Endodermal cell (in vitro differentiated cells): ENCODE measurements around the gene PHGDH. TPM values are rescaled to one million over a fixed set of nuclear protein-coding genes. Genes with fewer than 3 reads are reported as not detected.
"Not testable (repeated sequence)": the region's sequence is repeated elsewhere in the genome, so short reads cannot be mapped to it uniquely, and the experiment has no call there.

Source experiments
- DNase-seq: peaks from one replicate; pipeline ENCODE4 v3.0.0-alpha.2; 2017
- H3K27ac ChIP-seq: 2 replicates; pipeline ENCODE4 v1.5.1; 2013; ENCODE audit warnings: mild to moderate bottlenecking, low read depth, low read length, moderate library complexity
- H3K27me3 ChIP-seq: 2 replicates; pipeline ENCODE4 v1.6.1; 2013; ENCODE audit warnings: mild to moderate bottlenecking, low read length, moderate library complexity; ENCODE audit not compliant: insufficient read depth, control insufficient read depth, poor library complexity, severe bottlenecking
- H3K36me3 ChIP-seq: 2 replicates; pipeline ENCODE4 v1.7.0; 2013; ENCODE audit warnings: mild to moderate bottlenecking, low read length, moderate library complexity; ENCODE audit not compliant: control insufficient read depth, insufficient read depth
- H3K4me1 ChIP-seq: one replicate; pipeline ENCODE4 v1.7.0; 2013; ENCODE audit warnings: low read length; ENCODE audit not compliant: control insufficient read depth, insufficient read depth
- H3K4me3 ChIP-seq: 2 replicates; pipeline ENCODE4 v1.5.1; 2013; ENCODE audit warnings: mild to moderate bottlenecking, low read length, moderate library complexity
- H3K9ac ChIP-seq: 2 replicates; pipeline ENCODE4 v1.6.1; 2013; ENCODE audit warnings: mild to moderate bottlenecking, low read length, moderate library complexity; ENCODE audit not compliant: poor library complexity, severe bottlenecking; ENCODE audit errors: extremely low read depth
- H3K9me3 ChIP-seq: 2 replicates; pipeline ENCODE4 v1.6.1; 2013; ENCODE audit warnings: mild to moderate bottlenecking, low read length, moderate library complexity; ENCODE audit not compliant: control insufficient read depth
- H3K27ac Mint-ChIP-seq: 2 replicates; pipeline ENCODE4 v1.8.0; 2020; ENCODE audit warnings: mixed read lengths
- H3K27me3 Mint-ChIP-seq: 2 replicates; pipeline ENCODE4 v1.8.0; 2021; ENCODE audit warnings: mild to moderate bottlenecking, mixed read lengths; ENCODE audit not compliant: insufficient read depth
- H3K36me3 Mint-ChIP-seq: 2 replicates; pipeline ENCODE4 v1.8.0; 2020; ENCODE audit warnings: low read depth, mixed read lengths
- H3K4me1 Mint-ChIP-seq: 2 replicates; pipeline ENCODE4 v1.8.0; 2020; ENCODE audit warnings: mixed read lengths
- H3K4me3 Mint-ChIP-seq: 2 replicates; pipeline ENCODE4 v1.8.0; 2020; ENCODE audit warnings: mild to moderate bottlenecking, moderate library complexity, mixed read lengths
- H3K9me3 Mint-ChIP-seq: 2 replicates; pipeline ENCODE4 v1.8.0; 2020; ENCODE audit warnings: mild to moderate bottlenecking, mixed read lengths
- WGBS, 2 experiments: methylation state at CpG; one replicate each; pipeline versions ENCODE4 v1.1.5 to v1.1.7; 2013; ENCODE audit warnings: missing lambda C conversion rate in 2 of 2, mixed read lengths in 1 of 2; ENCODE audit not compliant: insufficient coverage in 1 of 2, insufficient read length in 1 of 2; 5-methylcytosine and 5-hydroxymethylcytosine counted together
- total RNA-seq, 2 donors: library from RNA; stranded (reverse); fragmentation: NEBNext Ultra II Directional in 1 of 2; extraction: Animal tissue kit (Norgen Biotek cat#: 25700) in 1 of 2; gene quantifications; 2 replicates in 1 of 2; 3 replicates in 1 of 2; pipeline ENCODE4 v1.2.1, GENCODE V29; 2021
- TF ChIP-seq, protein P1 (sequence below): fragments of 200-600 bp; sonication (generic); conservative IDR thresholded peaks from 2 replicates; pipeline ENCODE4 v1.5.0; 2021; ENCODE audit warnings: antibody characterized with exemption, mild to moderate bottlenecking

PHGDH gene
- total RNA-seq, 2 donors from 2014 or later, result 156 to 176 TPM

DNA sequence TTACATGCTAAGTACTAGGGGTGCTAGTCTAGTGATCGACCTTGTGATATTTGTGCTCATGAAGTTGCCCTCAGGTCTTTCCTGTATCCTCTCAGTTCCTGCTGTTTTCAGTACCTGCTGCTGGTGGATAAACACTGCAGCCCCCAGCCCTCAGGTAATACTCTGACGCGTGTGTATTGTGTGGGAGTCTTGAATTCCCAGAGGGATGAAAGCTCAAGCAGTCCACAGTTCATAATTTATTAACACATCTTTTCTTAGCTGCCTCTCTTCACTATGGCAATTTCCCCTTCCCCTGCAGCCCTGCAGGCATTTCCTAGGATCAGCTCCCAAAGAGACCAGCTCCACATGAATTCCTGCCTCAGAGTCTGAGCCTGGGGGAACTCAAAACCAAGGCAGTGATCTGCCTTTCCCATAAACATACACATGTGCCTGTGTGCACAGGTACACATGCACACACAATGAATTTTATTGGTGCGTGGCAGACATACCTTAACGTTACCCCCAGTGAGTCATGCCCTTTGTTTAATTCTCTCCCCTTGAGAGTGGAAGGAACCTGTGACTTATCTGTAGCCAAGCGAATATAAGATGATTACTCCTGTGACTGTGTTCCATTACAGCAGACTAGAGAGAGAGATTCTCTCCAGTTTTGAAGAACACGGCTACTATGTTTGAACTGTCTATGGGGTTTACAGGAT is 71.0 kb downstream of the PHGDH start:
- Histone ChIP-seq H3K4me1 (peaks cover 16% of the 10 kb centered on the region), H3K27me3 (no peaks in the 10 kb centered on the region), H3K4me3 (no peak overlapping the region), H3K27ac (no peak overlapping the region), H3K9me3 (no peaks in the 10 kb centered on the region), H3K36me3 (no peaks in the 10 kb centered on the region), H3K9ac (no peak overlapping the region)
- Mint-ChIP-seq H3K9me3 (peaks cover 3% of the 10 kb centered on the region), H3K27ac (no peak overlapping the region), H3K27me3 (no peaks in the 10 kb centered on the region), H3K4me1 (peaks cover 23% of the 10 kb centered on the region), H3K36me3 (no peaks in the 10 kb centered on the region), H3K4me3 (no peak overlapping the region)
- no peak for DNase-seq
- WGBS, 2 experiments, result 91 to 95% methylated on average over 4 to 7 of the region's 7 CpGs
- TF ChIP-seq, protein P1, sequence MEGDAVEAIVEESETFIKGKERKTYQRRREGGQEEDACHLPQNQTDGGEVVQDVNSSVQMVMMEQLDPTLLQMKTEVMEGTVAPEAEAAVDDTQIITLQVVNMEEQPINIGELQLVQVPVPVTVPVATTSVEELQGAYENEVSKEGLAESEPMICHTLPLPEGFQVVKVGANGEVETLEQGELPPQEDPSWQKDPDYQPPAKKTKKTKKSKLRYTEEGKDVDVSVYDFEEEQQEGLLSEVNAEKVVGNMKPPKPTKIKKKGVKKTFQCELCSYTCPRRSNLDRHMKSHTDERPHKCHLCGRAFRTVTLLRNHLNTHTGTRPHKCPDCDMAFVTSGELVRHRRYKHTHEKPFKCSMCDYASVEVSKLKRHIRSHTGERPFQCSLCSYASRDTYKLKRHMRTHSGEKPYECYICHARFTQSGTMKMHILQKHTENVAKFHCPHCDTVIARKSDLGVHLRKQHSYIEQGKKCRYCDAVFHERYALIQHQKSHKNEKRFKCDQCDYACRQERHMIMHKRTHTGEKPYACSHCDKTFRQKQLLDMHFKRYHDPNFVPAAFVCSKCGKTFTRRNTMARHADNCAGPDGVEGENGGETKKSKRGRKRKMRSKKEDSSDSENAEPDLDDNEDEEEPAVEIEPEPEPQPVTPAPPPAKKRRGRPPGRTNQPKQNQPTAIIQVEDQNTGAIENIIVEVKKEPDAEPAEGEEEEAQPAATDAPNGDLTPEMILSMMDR, result no peak

- Histone ChIP-seq H3K27ac (no peak overlapping the region), H3K9ac (no peak overlapping the region), H3K4me1 (peaks cover 16% of the 10 kb centered on the region), H3K9me3 (no peaks in the 10 kb centered on the region), H3K36me3 (no peaks in the 10 kb centered on the region), H3K4me3 (no peak overlapping the region), H3K27me3 (no peaks in the 10 kb centered on the region)
- Mint-ChIP-seq H3K9me3 (peaks cover 3% of the 10 kb centered on the region), H3K4me1 (peaks cover 23% of the 10 kb centered on the region), H3K27ac (no peak overlapping the region), H3K27me3 (no peaks in the 10 kb centered on the region), H3K36me3 (no peaks in the 10 kb centered on the region), H3K4me3 (no peak overlapping the region)
- TF ChIP-seq, protein P1, result no peak
- 92 to 97% methylated on average over 6 of the region's 6 CpGs for WGBS, 2 experiments
- no peak for DNase-seq
Observed at GRCh38 chr1:119783354-119784185, 71.8 kb downstream of the PHGDH start.

DNA sequence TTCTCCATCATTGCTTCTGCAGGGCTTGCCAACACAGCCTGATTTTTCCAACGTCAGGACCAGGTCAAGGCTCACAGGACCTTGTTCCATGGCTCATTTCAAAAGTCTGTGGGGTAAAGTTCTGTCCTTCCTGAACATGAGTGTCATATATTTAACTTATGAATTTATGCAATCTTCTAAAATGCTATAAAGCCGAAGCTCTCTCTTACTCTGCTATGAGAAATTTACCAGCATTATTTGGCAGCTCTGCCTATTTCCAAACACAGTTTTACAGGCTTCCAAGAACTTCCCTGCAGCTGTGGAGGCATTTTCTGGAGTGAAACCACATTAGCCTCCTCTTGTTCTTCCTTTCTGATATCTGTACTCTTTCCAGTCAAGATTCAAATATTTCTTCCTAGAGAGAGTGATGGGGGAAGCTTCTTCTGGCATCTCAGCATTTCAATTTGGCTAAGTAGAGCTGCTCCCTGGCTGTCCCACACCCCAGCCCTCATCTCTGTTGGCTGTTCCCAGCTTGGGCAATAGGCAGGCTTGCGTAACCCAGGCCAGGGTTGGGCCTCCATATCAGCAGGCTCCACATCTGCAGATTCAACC is 72.6 kb downstream of the PHGDH start:
- no peaks in the 10 kb centered on the region for H3K27me3 Mint-ChIP-seq
- no peaks in the 10 kb centered on the region for H3K36me3 ChIP-seq
- H3K9ac ChIP-seq, result no peak overlapping the region
- no peak for DNase-seq
- WGBS, 2 experiments, result 92 to 100% methylated on average over 2 to 3 of the region's 3 CpGs
- H3K4me3 Mint-ChIP-seq, result no peak overlapping the region
- H3K27me3 ChIP-seq, result no peaks in the 10 kb centered on the region
- no peak overlapping the region for H3K4me3 ChIP-seq
- H3K27ac Mint-ChIP-seq, result no peak overlapping the region
- no peaks in the 10 kb centered on the region for H3K9me3 ChIP-seq
- H3K9me3 Mint-ChIP-seq, result peaks cover 3% of the 10 kb centered on the region
- H3K36me3 Mint-ChIP-seq, result no peaks in the 10 kb centered on the region
- peaks cover 14% of the 10 kb centered on the region for H3K4me1 ChIP-seq
- peaks cover 18% of the 10 kb centered on the region for H3K4me1 Mint-ChIP-seq
- no peak overlapping the region for H3K27ac ChIP-seq
- TF ChIP-seq, protein P1, result no peak

GRCh38 chr1:119786046-119786445 is 74.3 kb downstream of the PHGDH start:
- not testable (repeated sequence) for H3K4me3 ChIP-seq, DNase-seq, H3K36me3 ChIP-seq, H3K4me1 ChIP-seq, H3K27me3 Mint-ChIP-seq, H3K9ac ChIP-seq, H3K27ac ChIP-seq, H3K4me3 Mint-ChIP-seq, H3K9me3 Mint-ChIP-seq, H3K9me3 ChIP-seq, H3K36me3 Mint-ChIP-seq, H3K27me3 ChIP-seq, H3K27ac Mint-ChIP-seq
- WGBS, 2 experiments, result 99 to 100% methylated on average over 1 to 4 of the region's 7 CpGs
- peaks cover 17% of the 10 kb centered on the region for H3K4me1 Mint-ChIP-seq
